Smooth muscle cell of bladder (primary cell): ENCODE measurements around the gene BTBD3. TPM values are rescaled to one million over a fixed set of nuclear protein-coding genes. Genes with fewer than 3 reads are reported as not detected.

Source experiments
- total RNA-seq: library from RNA; depleted of rRNA; stranded (reverse); fragments of >200 nt; gene quantifications from 2 replicates; pipeline ENCODE4 v1.2.3, GENCODE V29; 2014

BTBD3 gene
- 19.7 and 22.8 TPM in 2 replicates for total RNA-seq

DNA sequence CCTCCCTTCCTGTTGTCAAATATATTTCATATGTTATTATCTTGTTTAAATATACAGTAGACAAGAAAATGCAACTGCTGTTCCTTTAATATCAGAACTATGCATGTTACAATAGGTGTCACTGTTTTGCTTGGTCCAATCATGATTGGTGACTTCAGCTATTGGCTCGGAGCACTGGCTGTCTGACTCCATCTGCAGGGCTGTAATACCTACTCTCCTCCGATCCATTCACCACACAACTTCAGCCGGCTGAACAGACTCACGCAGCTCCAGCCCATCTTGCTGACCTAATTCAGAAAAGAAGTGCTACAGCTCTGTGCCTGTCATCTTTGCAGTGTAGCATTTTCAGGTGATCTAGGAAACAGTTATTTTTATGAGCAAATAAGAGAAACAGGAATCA, at the start of gene BTBD3:
TSS of gene BTBD3 (plus strand) at position 231 of the 400 bp plus-strand sequence. CDS start 383 bp downstream, outside the sequence.

